Uterus (tissue), 4 donors: Measurements from ENCODE around the gene INTS11. TPM values are rescaled to one million over a fixed set of nuclear protein-coding genes. Genes with fewer than 3 reads are reported as not detected.
A peak's percentile ranks its signal among the peaks of the same experiment; 100 is the strongest.

Source experiments
- DNase-seq, 2 donors: peaks; one replicate each; pipeline ENCODE4 v3.0.0-alpha.2; 2019 to 2020
- H3K27ac ChIP-seq, 2 donors: fragments of 200-600 bp; sonication (generic); 1 replicate in 1 of 2; 2 replicates in 1 of 2; pipeline ENCODE4 v1.5.1; 2016 to 2018
- H3K27me3 ChIP-seq, 2 donors: fragments of 200-600 bp; sonication (generic); one replicate each; pipeline ENCODE4 v1.5.1; 2018 to 2019; ENCODE audit warnings: control low read depth in 1 of 2
- H3K36me3 ChIP-seq, 2 donors: fragments of 200-600 bp; sonication (generic); one replicate each; pipeline ENCODE4 v1.5.1; 2019; ENCODE audit warnings: control low read depth in 1 of 2
- H3K4me1 ChIP-seq, 2 donors: fragments of 200-600 bp; sonication (generic); one replicate each; pipeline ENCODE4 v1.5.1; 2018 to 2019; ENCODE audit warnings: control low read depth in 1 of 2
- H3K4me3 ChIP-seq, 2 donors: fragments of 200-600 bp; sonication (generic); 1 replicate in 1 of 2; 2 replicates in 1 of 2; pipeline ENCODE4 v1.5.1; 2018 to 2019; ENCODE audit warnings: mild to moderate bottlenecking in 1 of 2
- H3K9me3 ChIP-seq, 2 donors: fragments of 200-600 bp; sonication (generic); one replicate each; pipeline ENCODE4 v1.5.1; 2019; ENCODE audit warnings: control low read depth in 1 of 2
- CTCF ChIP-seq, 4 experiments: fragments of 200-600 bp in 2 of 4; fragments of 450-650 bp in 2 of 4; sonication (generic) in 2 of 4; IDR thresholded peaks; one replicate each; pipeline ENCODE4 v1.5.1; 2016 to 2019; ENCODE audit warnings: antibody characterized with exemption in 4 of 4, mild to moderate bottlenecking in 2 of 4, moderate library complexity in 1 of 4
- POLR2A ChIP-seq, 2 donors: fragments of 450-650 bp; IDR thresholded peaks; one replicate each; pipeline ENCODE4 v1.6.1; 2016; ENCODE audit warnings: antibody characterized with exemption in 2 of 2, mild to moderate bottlenecking in 1 of 2, moderate library complexity in 1 of 2
- intact Hi-C: fragments of 100-400 bp; cut with DNase I; formaldehyde crosslinking; loops from one replicate; pipeline ENCODE4 v1.15.1; 2023; ENCODE audit warnings: low total_unique reads
- total RNA-seq, 4 donors: library from RNA; depleted of rRNA in 3 of 4; stranded (reverse); fragments of >200 nt in 3 of 4; gene quantifications; one replicate each; pipeline versions ENCODE4 v1.1.0 to v1.2.4, GENCODE V29; 2014 to 2023
- donor health status: DM: yes; HTN: yes; CAD: no.

INTS11 gene
- total RNA-seq, 4 donors from 2014 or later: 45.6 to 277 (median 130) TPM

- peaks cover 8 to 46% of the 10 kb centered on the region in 2 donors for H3K4me1 ChIP-seq
- peak overlapping the region; percentile 83 to 98 for H3K4me3 ChIP-seq
- intact Hi-C loops: no loop called here
- H3K9me3 ChIP-seq: no peaks in the 10 kb centered on the region
- no peaks in the 10 kb centered on the region for H3K36me3 ChIP-seq
- H3K27me3 ChIP-seq: no peaks in the 10 kb centered on the region
- TF ChIP-seq POLR2A (IDR thresholded peaks at IDR 0.05): no peak
- no peak for TF ChIP-seq CTCF (IDR thresholded peaks at IDR 0.05)
- peak in 1 of 2 donors; percentile 52 for DNase-seq
- H3K27ac ChIP-seq: peak overlapping the region; percentile 89 to 91
Measured at GRCh38 chr1:1325288-1326074, 1.0 kb upstream of the INTS11 start.

- DNase-seq: no peak
- intact Hi-C loops: no loop called here
- Histone ChIP-seq H3K27ac (peak overlapping the region; percentile 89 to 91), H3K36me3 (no peaks in the 10 kb centered on the region), H3K27me3 (no peaks in the 10 kb centered on the region), H3K9me3 (no peaks in the 10 kb centered on the region), H3K4me1 (peaks cover 11 to 60% of the 10 kb centered on the region in 2 donors), H3K4me3 (peak overlapping the region; percentile 83 to 98)
- TF ChIP-seq CTCF (IDR thresholded peaks at IDR 0.05) (no peak), POLR2A (IDR thresholded peaks at IDR 0.05) (no peak)
Measured at GRCh38 chr1:1324084-1324523, 356 bp downstream of the INTS11 start.

DNA sequence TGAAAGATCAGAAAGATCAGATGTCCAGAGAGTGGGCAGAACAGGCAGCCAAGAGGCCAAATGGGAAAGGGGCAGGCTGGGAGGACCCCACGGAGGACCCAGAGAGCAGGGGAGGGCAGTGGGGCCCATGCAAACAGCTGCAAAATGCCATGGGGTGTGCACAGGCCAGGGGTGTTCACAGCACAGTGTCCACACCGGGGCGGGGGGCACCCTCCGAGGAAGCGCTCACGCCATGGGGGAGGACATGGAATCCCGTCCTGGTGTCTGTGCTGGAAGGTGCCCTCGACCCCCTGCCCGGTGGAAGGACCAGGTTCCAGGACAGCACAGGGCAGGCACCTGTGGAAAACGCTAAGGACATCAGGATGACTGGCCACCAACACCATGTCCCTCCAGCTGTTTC, 1.5 kb downstream of the INTS11 start:
- Histone ChIP-seq H3K4me3 (no peak overlapping the region), H3K27me3 (no peaks in the 10 kb centered on the region), H3K9me3 (no peaks in the 10 kb centered on the region), H3K36me3 (no peaks in the 10 kb centered on the region), H3K4me1 (peaks cover 18 to 65% of the 10 kb centered on the region in 2 donors), H3K27ac (no peak overlapping the region)
- intact Hi-C loops: no loop called here
- no peak for DNase-seq
- no peak for TF ChIP-seq POLR2A (IDR thresholded peaks at IDR 0.05)
- no peak for TF ChIP-seq CTCF (IDR thresholded peaks at IDR 0.05)

GRCh38 chr1:1322418-1322817, 2.0 kb downstream of the INTS11 start:
- intact Hi-C loops: no loop called here
- no peaks in the 10 kb centered on the region for H3K27me3 ChIP-seq
- peaks cover 22 to 65% of the 10 kb centered on the region in 2 donors for H3K4me1 ChIP-seq
- TF ChIP-seq CTCF (IDR thresholded peaks at IDR 0.05): no peak
- peak overlapping the region in 1 of 2 donors; percentile 91 for H3K27ac ChIP-seq
- no peak for DNase-seq
- no peak overlapping the region for H3K4me3 ChIP-seq
- H3K36me3 ChIP-seq: no peaks in the 10 kb centered on the region
- no peaks in the 10 kb centered on the region for H3K9me3 ChIP-seq

- intact Hi-C loops: no loop called here
- TF ChIP-seq CTCF (IDR thresholded peaks at IDR 0.05): no peak
- no peak for TF ChIP-seq POLR2A (IDR thresholded peaks at IDR 0.05)
- Histone ChIP-seq H3K4me1 (peaks cover 28 to 64% of the 10 kb centered on the region in 2 donors), H3K27me3 (no peaks in the 10 kb centered on the region), H3K9me3 (no peaks in the 10 kb centered on the region), H3K36me3 (no peaks in the 10 kb centered on the region), H3K27ac (peak overlapping the region; percentile 91 to 96), H3K4me3 (no peak overlapping the region)
- no peak for DNase-seq
Measured at GRCh38 chr1:1321477-1321876, 3.0 kb downstream of the INTS11 start.
